ENCODE measurements around the gene COLQ.

DNA sequence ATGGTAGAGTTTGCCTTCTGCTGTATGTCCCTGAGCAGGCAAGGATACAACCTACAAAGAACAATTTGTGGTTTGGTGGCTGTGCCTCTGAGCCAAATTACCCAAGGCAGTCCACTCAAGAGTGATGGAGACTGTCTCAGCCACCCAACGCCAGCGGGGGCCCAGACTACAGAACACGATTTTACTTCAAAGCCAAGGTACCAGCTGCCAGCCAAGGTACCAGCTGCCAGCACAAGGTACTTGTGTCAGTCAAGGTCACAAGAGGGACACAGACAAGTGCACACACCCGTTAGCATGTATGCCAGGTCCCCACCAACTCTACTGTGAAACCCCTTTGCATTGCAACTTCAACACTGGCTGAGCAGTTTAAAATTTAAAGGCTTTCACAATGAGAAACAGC is 23.5 kb downstream of the COLQ start:
- TF ChIP-seq POLR2A (IDR thresholded peaks at IDR 0.05; ENCODE audit: low read depth, low read length) (no peak), POLR2AphosphoS5 (IDR thresholded peaks at IDR 0.05; ENCODE audit: low read depth, low read length) (no peak), SPI1 (IDR thresholded peaks at IDR 0.05; ENCODE audit: low read depth, low read length) (no peak), TAF1 (IDR thresholded peaks at IDR 0.05; ENCODE audit: low read depth, low read length) (no peak)
